ENCODE data around the gene BMP2.

- TF ChIP-seq CTCF (conservative IDR thresholded peaks at IDR 0.05; ENCODE audit: low read depth, low read length) (no peak), MAFK (IDR thresholded peaks at IDR 0.05; ENCODE audit: low read depth, low read length) (no peak), POLR2A (IDR thresholded peaks at IDR 0.05; ENCODE audit: low read depth, low read length) (no peak), SMC3 (IDR thresholded peaks at IDR 0.05; ENCODE audit: low read depth, low read length) (no peak), USF2 (IDR thresholded peaks at IDR 0.05; ENCODE audit: low read depth, low read length) (no peak), BHLHE40 (IDR thresholded peaks at IDR 0.05; ENCODE audit: low read depth, low read length) (no peak), RAD21 (IDR thresholded peaks at IDR 0.05; ENCODE audit: low read length) (no peak), ELK1 (IDR thresholded peaks at IDR 0.05; ENCODE audit: borderline replicate concordance, low read depth, low read length) (no peak), RCOR1 (IDR thresholded peaks at IDR 0.05; ENCODE audit: insufficient replicate concordance, low read length) (no peak), RFX5 (IDR thresholded peaks at IDR 0.05; ENCODE audit: low read depth, low read length) (no peak), CEBPB (IDR thresholded peaks at IDR 0.05; ENCODE audit: low read depth, low read length) (no peak), MXI1 (IDR thresholded peaks at IDR 0.05; ENCODE audit: borderline replicate concordance, low read depth, low read length) (no peak), NFE2L2 (IDR thresholded peaks at IDR 0.05; ENCODE audit: low read depth, low read length) (no peak)
Measured at GRCh38 chr20:6732851-6733250, 34.6 kb upstream of the BMP2 start.

Measured in IMR-90 (cell line).